ENCODE data around the gene CCNY.

GRCh38 chr10:35424680-35425285 lies 88.5 kb downstream of the CCNY start:
- TF ChIP-seq CTCF (IDR thresholded peaks at IDR 0.05) (no peak), ZNF121 (CRISPR knock-in tag; IDR thresholded peaks at IDR 0.05) (no peak), PRDM15 (CRISPR knock-in tag; IDR thresholded peaks at IDR 0.05) (no peak)

Measured in WTC11 (cell line).